HG02642 (cell line): ENCODE data around the gene STK17A.
"Not testable (repeated sequence)": the region's sequence is repeated elsewhere in the genome, so short reads cannot be mapped to it uniquely, and the experiment has no call there.

Experiments used
- ATAC-seq: cut with Tn5 transposase; IDR thresholded peaks from one replicate; pipeline ENCODE4 v1.9.1; 2021; ENCODE audit warnings: mild to moderate bottlenecking; ENCODE audit not compliant: unreplicated experiment, poor library complexity

The STK17A gene

DNA sequence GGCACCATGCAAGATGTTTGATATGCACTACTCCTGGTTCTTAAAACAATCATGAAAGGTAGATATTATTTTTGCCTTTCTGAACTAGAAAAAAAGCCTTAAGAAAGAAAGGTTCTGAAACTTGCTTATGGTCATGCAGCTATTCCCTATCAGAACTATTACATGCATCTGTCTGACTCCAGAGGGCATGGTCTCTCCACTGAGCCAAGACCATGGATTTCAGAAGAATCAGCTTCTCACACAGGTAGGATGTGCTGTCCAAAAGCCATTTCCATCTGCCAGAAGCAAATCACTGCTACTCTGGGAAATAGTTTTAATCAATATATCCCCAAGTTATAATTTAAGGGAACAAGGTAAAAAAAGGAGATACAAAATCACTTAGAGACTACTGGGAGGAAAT, 69.5 kb downstream of the STK17A start:
- no peak for ATAC-seq

DNA sequence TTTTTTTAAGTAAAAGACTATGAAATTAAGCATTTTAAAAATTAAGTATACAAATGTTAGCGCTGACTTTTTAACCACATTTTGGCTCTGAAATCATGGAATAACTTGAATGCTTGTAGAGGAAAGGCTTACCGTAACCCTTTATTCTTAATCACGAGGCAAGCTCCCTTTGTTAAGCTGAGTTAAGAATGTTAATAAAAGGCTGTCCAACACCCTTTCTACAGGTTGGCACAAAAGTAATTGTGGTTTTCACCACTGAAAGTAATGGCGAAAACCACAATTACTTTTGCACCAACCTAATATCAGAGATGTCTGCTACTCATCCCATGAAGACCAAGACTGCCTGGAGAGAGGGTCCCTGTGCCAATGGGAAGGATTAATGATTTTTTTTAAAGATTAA, 70.6 kb downstream of the STK17A start:
- no peak for ATAC-seq

DNA sequence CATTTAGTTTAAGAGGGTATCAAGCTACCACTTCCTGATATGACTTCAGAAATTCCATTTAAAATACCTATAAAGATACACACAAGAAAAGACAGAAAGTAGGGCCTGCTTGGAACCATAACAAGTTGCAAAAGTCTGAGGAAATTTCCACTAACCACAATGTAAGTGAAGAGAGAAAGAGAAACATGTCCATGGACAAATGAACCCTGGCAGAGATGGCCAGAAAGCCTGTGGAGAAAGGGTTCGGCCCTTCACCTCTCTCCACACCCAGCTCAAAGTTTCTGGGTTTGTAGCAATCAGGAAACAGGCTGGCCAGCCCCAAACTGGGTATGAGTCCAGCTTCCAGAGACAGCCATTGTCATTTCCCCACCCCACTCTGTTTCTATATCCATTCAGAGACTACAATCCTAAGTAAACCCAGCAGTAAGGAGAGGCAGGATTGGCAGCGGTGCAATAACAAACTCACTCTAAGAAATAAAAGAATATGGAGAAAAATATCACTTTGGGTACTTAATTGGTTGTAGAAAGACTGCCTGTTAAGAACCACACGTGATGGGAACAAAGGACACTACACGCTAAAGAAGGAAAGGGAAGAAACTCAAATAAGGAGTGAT, 71.1 kb downstream of the STK17A start:
- no peak for ATAC-seq

DNA sequence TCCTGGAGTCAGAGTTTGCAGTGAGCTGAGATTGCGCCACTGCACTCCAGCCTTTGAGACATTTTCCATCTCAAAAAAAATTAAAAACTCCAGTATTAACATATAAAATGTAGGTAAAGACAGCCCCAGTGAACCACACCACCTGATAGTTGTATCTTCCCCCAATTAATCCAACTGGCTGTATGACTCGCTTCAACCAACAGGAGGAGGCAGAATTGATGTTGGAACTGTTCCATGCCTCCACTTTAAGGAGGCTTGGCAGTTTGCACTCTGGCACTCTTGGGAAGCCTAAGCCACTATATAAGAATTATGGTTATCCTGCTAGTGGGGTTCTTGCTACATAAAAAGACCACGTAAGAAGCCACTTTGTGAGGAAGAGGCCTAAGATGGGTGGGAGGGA, 72.7 kb downstream of the STK17A start:
- no peak for ATAC-seq

DNA sequence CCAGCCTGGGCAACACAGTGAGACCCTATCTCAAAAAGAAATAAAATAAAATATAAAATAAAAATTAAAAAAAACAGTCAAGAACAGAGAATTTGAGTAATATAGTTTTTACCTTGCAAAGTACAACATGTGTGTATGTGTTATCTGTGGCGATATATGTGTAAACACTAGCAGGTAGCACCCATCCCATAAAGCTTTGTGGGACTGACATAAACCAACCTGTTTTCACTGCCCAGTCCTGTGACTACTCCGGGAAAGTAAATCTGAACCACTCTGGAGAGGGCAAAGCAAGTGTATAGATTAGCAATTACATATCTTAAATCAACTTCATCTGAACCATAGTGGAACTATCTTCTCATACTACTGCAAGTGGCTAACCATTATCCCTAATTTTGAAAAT, 74.1 kb downstream of the STK17A start:
- no peak for ATAC-seq

DNA sequence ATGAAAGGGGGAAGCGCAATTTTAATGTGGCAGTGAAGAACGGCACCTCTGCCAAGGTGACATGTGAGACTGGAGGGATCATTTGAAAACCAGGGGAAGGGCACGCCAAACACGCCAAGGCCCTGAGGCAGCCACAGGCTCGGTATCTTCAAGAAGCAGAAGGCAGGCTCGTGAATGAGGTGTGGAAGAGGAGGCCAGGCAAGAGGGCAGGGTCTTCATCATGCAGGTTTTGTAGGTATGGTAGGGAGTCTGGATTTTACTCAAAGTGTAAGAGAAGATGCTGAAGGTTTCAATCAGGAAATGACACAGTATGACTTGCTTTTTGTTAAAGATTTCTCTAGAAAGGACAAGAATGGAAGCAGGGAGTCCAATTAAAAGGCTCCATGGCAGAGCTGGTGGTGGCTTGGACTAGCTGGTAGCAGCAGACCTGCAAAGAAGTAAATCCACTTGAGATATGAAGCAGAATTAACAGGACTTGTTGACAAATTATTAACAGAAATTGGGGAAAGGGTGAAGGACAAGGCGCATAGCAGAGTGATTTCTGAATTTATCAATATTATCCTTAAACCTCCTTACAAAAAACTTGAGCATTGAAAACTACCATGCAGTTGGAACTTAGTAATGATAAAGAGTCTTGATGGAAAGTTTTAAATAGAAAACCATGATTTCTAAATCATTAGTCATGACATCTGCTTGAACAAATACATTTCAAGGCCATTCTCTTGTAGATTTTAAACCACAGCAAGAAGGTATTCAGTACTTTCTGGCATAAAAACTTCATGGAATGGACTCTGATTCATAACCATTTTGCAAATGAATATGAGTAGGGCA, 76.0 kb downstream of the STK17A start:
- ATAC-seq, result no peak

DNA sequence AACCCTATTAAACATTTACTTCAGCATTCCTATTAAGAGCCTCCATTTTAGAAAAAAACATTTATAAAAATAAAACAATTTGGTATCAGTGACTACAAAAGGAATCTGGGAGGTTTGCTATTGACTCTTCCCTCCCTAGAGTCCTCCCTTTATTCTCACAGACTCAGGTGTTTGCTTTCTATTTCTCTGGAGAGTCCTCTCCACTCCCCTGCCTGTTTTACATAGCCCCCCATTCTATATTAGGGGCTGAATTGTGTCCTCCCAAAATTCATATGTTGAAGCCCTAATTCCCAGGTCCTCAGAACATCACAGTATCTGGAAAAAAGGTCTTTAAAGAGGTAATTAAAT, 76.6 kb downstream of the STK17A start:
- ATAC-seq, result no peak

DNA sequence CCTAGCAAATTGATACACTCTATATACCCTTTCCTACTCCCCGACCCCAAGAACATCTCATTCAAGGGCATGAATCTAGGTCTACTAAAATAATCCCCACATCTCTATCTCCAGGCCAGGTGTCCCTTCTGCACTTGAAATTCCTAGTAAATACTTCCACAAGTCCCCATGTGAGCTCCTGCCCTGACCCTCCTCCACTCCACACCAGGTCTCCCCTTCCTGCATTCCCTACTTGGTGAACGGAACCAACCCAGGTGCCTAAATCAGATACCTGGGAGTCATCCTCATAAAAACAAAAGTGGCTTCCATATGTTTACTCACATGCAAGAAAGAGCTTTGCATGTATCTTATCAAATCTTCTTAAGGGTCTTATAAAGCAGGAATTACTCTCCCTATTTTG, 77.2 kb downstream of the STK17A start:
- no peak for ATAC-seq

DNA sequence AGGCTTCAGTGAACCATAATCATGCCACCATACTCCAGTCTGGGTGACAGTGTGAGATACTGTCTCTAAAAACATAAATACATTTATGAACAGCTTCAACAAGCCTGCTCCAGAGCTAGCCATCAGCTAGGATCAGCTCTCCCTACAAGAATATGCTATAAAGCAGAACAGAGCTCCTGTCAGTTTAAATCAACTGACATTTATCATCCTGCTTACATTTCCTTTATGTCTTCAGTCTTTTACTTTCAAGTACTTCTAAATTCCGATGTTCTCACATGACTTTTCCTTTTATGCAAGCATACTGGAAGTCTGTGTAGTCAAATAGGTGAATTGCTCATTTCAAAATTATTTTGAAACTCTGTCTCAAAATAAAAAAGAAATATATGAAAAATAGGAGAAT, 81.8 kb downstream of the STK17A start:
- no peak for ATAC-seq

DNA sequence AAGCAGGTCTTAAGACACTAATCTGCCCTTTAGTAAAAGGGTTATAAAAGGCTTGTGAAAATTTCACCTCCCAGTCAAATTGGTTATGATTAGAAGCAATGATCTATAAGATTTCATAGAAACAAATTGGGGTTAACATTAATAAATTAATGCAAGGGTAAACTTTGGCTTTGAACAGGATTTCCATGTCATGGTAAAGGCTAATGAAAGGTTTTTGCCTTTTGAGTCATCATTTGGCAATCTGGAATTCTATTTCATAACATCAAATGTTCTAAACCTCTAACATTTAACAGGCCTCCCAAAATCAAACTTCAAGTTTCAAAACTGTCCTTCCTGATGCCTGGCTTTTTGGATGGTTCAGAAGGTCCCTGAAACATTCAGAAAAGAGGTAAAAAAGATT, 84.0 kb downstream of the STK17A start:
- ATAC-seq, result no peak

DNA sequence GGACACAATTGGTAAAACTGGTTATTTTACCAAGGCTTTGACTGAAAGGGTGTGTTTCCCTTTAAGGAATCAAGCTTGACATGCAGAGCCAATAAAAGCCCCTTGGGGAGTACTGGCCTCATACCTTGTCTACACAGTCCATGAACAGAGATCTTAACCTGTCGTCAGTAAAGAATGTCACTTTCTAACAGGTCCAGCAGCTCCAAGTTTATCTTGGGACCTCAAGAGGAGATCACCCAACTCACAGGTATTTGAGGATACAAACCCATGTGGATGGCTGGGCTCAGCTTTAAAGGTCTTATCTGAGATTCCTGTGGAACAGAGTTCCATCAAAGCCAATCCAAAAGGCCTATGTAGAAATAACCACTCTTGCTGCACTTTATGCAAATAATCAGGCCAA, 85.1 kb downstream of the STK17A start:
- ATAC-seq, result no peak

DNA sequence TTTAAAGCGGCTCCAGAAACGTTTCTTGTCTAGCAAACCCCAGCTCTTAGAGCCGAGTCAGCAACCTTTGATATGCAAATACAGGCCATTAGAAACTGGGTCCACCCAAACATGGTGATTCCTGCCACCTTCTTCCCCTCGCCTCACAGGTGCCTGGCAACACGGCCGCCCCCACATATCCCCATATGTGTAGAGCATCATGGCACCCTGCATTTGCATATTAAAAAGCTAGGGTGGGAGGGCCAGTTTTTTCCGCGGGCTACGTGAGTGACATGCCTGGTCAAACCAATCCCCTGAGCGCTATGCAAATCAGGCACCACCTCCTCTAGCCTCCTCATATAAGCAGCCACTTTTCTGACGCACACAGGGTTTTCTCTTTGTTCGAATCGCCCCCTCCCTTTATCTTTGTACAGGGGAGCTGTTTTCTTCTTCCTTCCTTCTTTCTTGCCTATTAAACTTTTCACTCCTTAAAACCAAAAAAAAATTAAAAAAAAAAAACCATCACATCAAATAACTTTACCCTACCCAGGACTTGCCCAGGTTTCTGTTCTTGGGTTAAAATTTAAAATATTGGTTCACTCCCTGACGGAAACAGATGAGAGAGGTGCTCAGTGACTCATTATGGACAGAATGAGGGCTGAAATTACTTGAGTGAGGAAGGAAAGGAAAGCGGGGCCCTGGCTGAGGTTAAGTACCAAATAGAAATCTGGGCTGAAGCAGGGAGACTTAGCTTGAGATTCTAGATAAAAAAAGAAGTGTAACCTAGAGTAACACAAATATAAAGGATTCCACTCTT, 86.6 kb downstream of the STK17A start:
- no peak for ATAC-seq

DNA sequence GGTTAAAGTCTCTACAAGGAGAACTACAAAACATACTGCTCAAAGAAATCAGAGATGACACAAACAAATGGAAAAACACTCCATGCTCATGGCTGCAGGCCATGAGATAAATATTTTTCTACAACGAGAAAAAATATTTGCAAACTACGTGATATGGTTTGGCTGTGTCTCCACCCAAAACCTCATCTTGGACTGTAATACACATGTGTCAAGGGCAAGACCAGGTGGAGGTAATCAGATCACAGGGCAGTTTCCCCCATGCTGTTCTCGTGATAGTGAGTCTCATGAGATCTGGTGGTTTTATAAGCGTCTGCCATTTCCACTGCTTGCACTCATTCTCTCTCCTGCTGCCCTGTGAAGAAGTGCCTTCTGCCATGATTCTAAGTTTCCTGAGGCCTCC, 88.6 kb downstream of the STK17A start:
- ATAC-seq, result no peak

DNA sequence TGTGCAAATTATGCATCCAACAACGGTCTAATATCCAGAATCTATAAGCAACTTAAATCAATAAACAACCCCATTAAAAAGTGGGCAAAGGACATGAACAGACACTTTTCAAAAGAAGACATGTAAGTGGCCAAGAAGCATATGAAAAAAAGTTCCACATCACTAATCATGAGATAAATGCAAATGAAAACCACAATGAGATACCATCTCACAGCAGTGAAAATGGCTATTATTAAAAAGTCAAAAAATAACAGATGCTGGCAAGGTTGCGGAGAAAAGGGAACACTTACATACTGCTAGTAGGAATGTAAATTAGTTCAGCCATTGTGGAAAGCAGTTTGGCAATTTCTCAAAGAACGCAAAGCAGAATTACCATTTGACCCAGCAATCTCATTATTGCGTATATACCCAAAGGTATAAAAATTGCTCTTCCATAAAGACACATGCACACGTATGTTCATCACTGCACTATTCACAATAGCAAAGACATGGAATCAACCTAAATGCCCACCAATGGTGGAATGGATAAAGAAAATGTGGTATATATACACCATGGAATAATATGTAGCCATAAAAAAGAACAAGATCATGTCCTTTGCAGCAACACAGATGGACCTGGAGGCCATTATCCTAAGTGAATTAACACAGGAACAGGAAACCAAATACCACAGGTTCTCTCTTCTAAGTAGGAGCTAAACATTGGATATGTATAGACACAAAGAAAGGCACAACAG, 90.5 kb downstream of the STK17A start:
- ATAC-seq, result not testable (repeated sequence)

DNA sequence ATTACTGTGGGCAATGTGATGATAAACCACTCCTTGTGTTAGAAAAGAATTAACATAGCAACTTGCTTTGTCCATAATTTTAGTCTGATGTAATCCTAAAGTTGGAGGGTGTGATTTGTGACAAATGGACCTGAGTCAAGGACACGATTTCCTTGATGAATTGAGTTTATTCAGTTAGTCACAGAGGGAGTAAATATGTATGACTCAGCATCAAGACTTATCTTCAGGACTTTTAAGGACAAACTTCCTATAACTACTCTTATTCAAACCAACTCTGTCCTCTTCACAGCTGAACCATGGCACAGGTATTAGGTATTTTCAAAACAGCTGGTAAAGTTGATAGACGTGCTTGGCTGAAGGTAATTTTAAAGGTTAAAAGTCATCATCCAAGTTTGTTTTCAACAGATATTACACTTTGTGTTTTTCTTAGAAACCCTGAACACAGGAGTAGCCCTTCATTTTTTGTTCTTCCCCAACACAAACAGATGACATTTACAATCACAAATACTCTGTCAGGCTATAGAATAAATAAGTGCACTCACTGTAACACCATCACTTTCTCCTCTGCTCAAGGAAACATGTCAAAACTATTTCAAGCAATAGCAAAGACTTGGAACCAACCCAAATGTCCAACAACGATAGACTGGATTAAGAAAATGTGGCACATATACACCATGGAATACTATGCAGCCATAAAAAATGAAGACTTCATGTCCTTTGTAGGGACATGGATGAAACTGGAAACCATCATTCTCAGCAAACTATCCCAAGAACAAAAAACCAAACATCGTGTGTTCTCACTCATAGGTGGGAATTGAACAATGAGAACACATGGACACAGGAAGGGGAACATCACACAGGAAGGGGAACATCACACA, 91.9 kb downstream of the STK17A start:
- no peak for ATAC-seq
